Aortic smooth muscle cell (primary cell): ENCODE results near the gene UBXN7. TPM values are rescaled to one million over a fixed set of nuclear protein-coding genes. Genes with fewer than 3 reads are reported as not detected.

ENCODE experiments used
- total RNA-seq: library from RNA; depleted of rRNA; stranded (reverse); fragments of >200 nt; gene quantifications from 2 replicates; pipeline ENCODE4 v1.2.3, GENCODE V29; 2014

The UBXN7 gene, protein sequence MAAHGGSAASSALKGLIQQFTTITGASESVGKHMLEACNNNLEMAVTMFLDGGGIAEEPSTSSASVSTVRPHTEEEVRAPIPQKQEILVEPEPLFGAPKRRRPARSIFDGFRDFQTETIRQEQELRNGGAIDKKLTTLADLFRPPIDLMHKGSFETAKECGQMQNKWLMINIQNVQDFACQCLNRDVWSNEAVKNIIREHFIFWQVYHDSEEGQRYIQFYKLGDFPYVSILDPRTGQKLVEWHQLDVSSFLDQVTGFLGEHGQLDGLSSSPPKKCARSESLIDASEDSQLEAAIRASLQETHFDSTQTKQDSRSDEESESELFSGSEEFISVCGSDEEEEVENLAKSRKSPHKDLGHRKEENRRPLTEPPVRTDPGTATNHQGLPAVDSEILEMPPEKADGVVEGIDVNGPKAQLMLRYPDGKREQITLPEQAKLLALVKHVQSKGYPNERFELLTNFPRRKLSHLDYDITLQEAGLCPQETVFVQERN
- total RNA-seq = 16.1 and 16.6 TPM in 2 replicates

DNA sequence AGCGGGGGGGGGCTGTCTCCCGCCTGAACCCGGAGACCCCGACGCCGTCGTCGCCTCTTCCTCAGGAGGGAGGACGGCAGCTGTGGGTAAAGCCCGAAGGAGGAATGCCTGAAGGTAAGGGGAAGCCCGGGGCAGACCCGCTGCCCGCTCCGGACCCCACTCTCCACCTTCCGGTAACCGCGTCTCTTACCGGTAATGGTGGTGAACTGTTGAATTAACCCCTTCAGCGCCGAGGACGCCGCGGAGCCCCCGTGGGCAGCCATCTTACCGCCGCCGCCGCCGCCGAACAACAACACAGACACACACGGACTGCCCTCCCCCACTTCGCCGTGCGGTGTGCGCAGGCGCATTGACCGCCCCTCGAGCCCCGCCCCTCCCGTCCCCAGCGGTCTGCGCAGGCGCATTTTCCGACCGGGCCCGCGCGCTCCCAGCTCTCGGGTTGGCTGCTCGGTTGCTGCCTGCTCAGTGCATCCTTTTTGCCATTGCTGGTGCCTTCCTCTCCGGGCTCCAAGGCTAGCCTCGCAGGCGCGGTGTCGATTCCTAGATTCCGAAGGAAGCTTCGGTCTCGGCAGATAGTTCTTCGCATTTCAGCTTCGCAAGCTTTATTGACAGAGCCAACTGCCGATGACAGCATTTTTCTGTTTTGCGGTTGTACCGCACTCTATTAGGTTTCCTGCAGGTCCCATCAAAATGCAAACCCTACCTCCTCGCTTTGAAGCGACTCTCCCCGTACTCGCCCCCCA, at the start of gene UBXN7:
TSS of gene UBXN7 (minus strand) at position 291 of the 743 bp plus-strand sequence. CDS start at position 263, 28 bp downstream.

DNA sequence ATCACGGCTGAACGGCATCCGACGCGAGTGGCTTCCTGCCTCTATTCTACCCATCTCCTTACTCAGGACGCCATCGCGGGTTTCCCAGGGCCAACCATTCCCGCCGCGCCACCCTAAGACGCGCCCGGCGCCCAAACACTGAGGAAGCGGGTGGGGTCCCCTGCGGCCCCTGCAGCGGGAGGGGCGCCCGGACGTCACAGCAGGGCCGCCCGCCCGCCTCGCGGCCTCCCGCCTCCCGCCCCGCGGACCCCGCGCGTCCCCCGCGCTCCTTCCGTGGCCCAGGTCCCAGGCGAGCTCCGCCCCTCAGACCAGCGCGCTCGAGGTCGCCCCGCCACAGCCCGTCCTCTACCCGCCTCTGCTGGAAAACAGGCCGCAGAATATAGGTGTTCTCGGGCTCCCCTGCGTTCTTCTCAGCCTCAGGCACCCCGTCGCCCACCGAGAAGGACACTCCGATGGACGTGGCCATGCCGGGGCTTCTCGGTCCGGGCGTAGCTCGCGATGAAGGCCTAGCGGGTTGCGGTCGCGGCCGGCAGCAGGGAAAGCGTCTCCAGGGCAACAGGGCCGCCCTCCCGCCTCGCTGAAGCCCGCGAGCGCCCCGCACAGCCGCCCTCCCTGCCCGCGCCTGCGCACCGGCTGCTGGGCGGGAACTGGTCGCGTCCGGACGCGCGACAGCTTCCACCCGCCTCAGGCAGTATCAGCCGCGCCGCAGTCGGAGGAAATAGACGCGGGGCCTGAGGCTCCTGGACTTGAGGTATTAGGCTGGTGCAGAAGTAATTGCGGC, 114.3 kb downstream of the UBXN7 start, which contains the start of gene DYNLT2B:
TSS of gene DYNLT2B (minus strand) at position 554 of the 781 bp plus-strand sequence. CDS start at position 466, 88 bp downstream.

Other genes with a start within 250 kb of the UBXN7 start
- gene ZDHHC19, start 221.0 kb downstream of the UBXN7 start, total RNA-seq = not detected in 2 replicates
- not detected in 2 replicates for gene SLC51A, start 215.9 kb downstream of the UBXN7 start, total RNA-seq
- 87.4 and 97.9 TPM in 2 replicates for gene PCYT1A, start 144.7 kb downstream of the UBXN7 start, total RNA-seq
- gene DYNLT2B, start 114.2 kb downstream of the UBXN7 start, total RNA-seq = 10.1 and 11.1 TPM in 2 replicates
- gene TM4SF19, start 94.0 kb downstream of the UBXN7 start, total RNA-seq = not detected in 2 replicates
- 17.4 and 22.2 TPM in 2 replicates for gene RNF168, start 71.3 kb upstream of the UBXN7 start, total RNA-seq
- gene SMCO1, start 82.9 kb upstream of the UBXN7 start, total RNA-seq = not detected in 2 replicates
- gene WDR53, start 136.1 kb upstream of the UBXN7 start, total RNA-seq = 7.5 and 10.0 TPM in 2 replicates
- gene FBXO45, start 136.2 kb upstream of the UBXN7 start, total RNA-seq = 7.1 and 8.7 TPM in 2 replicates
- 2.9 and 3.5 TPM in 2 replicates for gene NRROS, start 207.3 kb upstream of the UBXN7 start, total RNA-seq